SK-N-SH treated with all-trans-retinoic acid at 6 μM for 48 hours (cell line): ENCODE results near the gene HINT2.

Experiments
- ATAC-seq: fragments of 200-7000 bp; cut with Tn5 transposase; 3 replicates; pipeline ENCODE4 v1.9.1; 2020; ENCODE audit warnings: mild to moderate bottlenecking, moderate library complexity
- ARNTL ChIP-seq: fragments of 450-650 bp; formaldehyde crosslinking; IDR thresholded peaks from 2 replicates; pipeline ENCODE4 v1.5.0; 2020; ENCODE audit warnings: low read depth, mild to moderate bottlenecking, moderate library complexity, borderline replicate concordance
- BACH2 ChIP-seq: fragments of 250-450 bp; sonication (Bioruptor Pico); IDR thresholded peaks from 2 replicates; pipeline ENCODE4 v1.9.0; 2021; ENCODE audit warnings: mild to moderate bottlenecking, borderline replicate concordance
- CSDC2 ChIP-seq: fragments of 250-450 bp; sonication (Bioruptor Pico); IDR thresholded peaks from 2 replicates; pipeline ENCODE4 v1.5.0; 2020; ENCODE audit warnings: mild to moderate bottlenecking, moderate library complexity
- ESRRG ChIP-seq: fragments of 250-450 bp; sonication (Bioruptor Pico); IDR thresholded peaks from 2 replicates; pipeline ENCODE4 v1.6.1; 2021; ENCODE audit warnings: mild to moderate bottlenecking
- GLIS3 ChIP-seq: fragments of 250-450 bp; sonication (Bioruptor Pico); IDR thresholded peaks from 2 replicates; pipeline ENCODE4 v1.5.0; 2020; ENCODE audit warnings: mild to moderate bottlenecking, moderate library complexity
- ISL1 ChIP-seq: fragments of 250-450 bp; sonication (Bioruptor Pico); IDR thresholded peaks from 2 replicates; pipeline ENCODE4 v2.1.2; 2022; ENCODE audit warnings: mild to moderate bottlenecking, moderate library complexity
- OSR1 ChIP-seq: fragments of 250-450 bp; sonication (Bioruptor Pico); IDR thresholded peaks from 2 replicates; pipeline ENCODE4 v1.8.0; 2022; ENCODE audit warnings: moderate library complexity, mild to moderate bottlenecking, inconsistent platforms
- PPARA ChIP-seq: fragments of 250-450 bp; sonication (Bioruptor Pico); IDR thresholded peaks from 2 replicates; pipeline ENCODE4 v1.5.0; 2020; ENCODE audit warnings: mild to moderate bottlenecking, borderline replicate concordance
- RARB ChIP-seq: fragments of 250-450 bp; sonication (Bioruptor Pico); IDR thresholded peaks from 2 replicates; pipeline ENCODE4 v1.8.0; 2021; ENCODE audit warnings: mild to moderate bottlenecking, moderate library complexity
- SNAI2 ChIP-seq: fragments of 250-450 bp; sonication (Bioruptor Pico); IDR thresholded peaks from 2 replicates; pipeline ENCODE4 v1.5.0; 2020; ENCODE audit warnings: mild to moderate bottlenecking, moderate library complexity
- TCF4 ChIP-seq: fragments of 250-450 bp; sonication (Bioruptor Pico); IDR thresholded peaks from 2 replicates; pipeline ENCODE4 v1.8.0; 2021; ENCODE audit warnings: mild to moderate bottlenecking, moderate library complexity, borderline replicate concordance
- TOX ChIP-seq: fragments of 250-450 bp; sonication (Bioruptor Pico); IDR thresholded peaks from 2 replicates; pipeline ENCODE4 v1.8.0; 2021; ENCODE audit warnings: mild to moderate bottlenecking, moderate library complexity, borderline replicate concordance
- ZC3H10 ChIP-seq: fragments of 250-450 bp; sonication (Bioruptor Pico); IDR thresholded peaks from 2 replicates; pipeline ENCODE4 v1.5.1; 2021; ENCODE audit warnings: mild to moderate bottlenecking, moderate library complexity
- ZFP3 ChIP-seq: fragments of 250-450 bp; sonication (Bioruptor Pico); IDR thresholded peaks from 2 replicates; pipeline ENCODE4 v1.5.0; 2020; ENCODE audit warnings: mild to moderate bottlenecking, moderate library complexity
- ZFP30 ChIP-seq: fragments of 450-650 bp; formaldehyde crosslinking; IDR thresholded peaks from 2 replicates; pipeline ENCODE4 v1.5.0; 2022; ENCODE audit warnings: mild to moderate bottlenecking, moderate library complexity
- ZNF565 ChIP-seq: fragments of 450-650 bp; formaldehyde crosslinking; conservative IDR thresholded peaks from 2 replicates; pipeline ENCODE4 v1.5.0; 2020; ENCODE audit warnings: low read depth, mild to moderate bottlenecking, moderate library complexity
- ZNF70 ChIP-seq: fragments of 450-650 bp; formaldehyde crosslinking; IDR thresholded peaks from 2 replicates; pipeline ENCODE4 v1.5.0; 2020; ENCODE audit warnings: mild to moderate bottlenecking, moderate library complexity
- ZNF8 ChIP-seq: fragments of 450-650 bp; formaldehyde crosslinking; IDR thresholded peaks from 2 replicates; pipeline ENCODE4 v1.5.0; 2020; ENCODE audit warnings: mild to moderate bottlenecking, moderate library complexity
- TF ChIP-seq, protein P1 (sequence below): fragments of 250-450 bp; sonication (Bioruptor Pico); IDR thresholded peaks from 2 replicates; pipeline ENCODE4 v1.5.1; 2021; ENCODE audit warnings: mild to moderate bottlenecking, moderate library complexity
- TF ChIP-seq, protein P2 (sequence below): fragments of 250-450 bp; sonication (Bioruptor Pico); IDR thresholded peaks from 2 replicates; pipeline ENCODE4 v1.5.1; 2020; ENCODE audit warnings: low read depth, mild to moderate bottlenecking, moderate library complexity
- TF ChIP-seq, protein P3 (sequence below): fragments of 250-450 bp; sonication (Bioruptor Pico); IDR thresholded peaks from 2 replicates; pipeline ENCODE4 v1.5.0; 2020; ENCODE audit warnings: mild to moderate bottlenecking, moderate library complexity
- TF ChIP-seq, protein P4 (sequence below): fragments of 250-450 bp; sonication (Bioruptor Pico); IDR thresholded peaks from 2 replicates; pipeline ENCODE4 v1.8.0; 2020; ENCODE audit warnings: mild to moderate bottlenecking, moderate library complexity, borderline replicate concordance
- TF ChIP-seq, protein P5 (sequence below): fragments of 250-450 bp; sonication (Bioruptor Pico); IDR thresholded peaks from 2 replicates; pipeline ENCODE4 v1.8.0; 2021; ENCODE audit warnings: low read depth, mild to moderate bottlenecking, moderate library complexity, borderline replicate concordance

HINT2 gene

DNA sequence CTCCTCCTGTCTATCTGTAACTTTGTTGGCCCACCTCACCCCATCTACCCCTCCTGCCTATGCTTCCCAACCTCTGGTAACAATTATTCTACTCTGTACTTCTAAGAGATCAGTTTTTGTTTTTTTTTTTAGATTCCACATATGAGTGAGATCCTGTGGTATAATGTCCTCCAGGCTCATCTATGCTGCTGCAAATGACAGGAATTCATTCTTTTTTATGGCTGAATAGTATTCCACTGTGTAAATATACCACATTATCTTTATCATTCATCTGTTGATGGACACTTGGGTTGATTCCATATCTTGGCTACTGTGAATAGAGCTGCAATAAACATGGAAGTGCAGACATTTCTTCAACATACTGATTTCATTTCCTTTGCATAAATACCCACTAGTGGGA is 31.4 kb downstream of the HINT2 start:
- TF ChIP-seq, protein P1, sequence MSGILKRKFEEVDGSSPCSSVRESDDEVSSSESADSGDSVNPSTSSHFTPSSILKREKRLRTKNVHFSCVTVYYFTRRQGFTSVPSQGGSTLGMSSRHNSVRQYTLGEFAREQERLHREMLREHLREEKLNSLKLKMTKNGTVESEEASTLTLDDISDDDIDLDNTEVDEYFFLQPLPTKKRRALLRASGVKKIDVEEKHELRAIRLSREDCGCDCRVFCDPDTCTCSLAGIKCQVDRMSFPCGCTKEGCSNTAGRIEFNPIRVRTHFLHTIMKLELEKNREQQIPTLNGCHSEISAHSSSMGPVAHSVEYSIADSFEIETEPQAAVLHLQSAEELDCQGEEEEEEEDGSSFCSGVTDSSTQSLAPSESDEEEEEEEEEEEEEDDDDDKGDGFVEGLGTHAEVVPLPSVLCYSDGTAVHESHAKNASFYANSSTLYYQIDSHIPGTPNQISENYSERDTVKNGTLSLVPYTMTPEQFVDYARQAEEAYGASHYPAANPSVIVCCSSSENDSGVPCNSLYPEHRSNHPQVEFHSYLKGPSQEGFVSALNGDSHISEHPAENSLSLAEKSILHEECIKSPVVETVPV (CRISPR knock-in tag) = no peak
- TF ChIP-seq CSDC2 (no peak), ESRRG (no peak), BACH2 (CRISPR knock-in tag) (no peak), SNAI2 (CRISPR knock-in tag) (no peak), PPARA (CRISPR knock-in tag) (no peak), ZFP30 (CRISPR knock-in tag) (no peak), ARNTL (no peak), OSR1 (no peak), GLIS3 (CRISPR knock-in tag) (no peak), ZNF70 (CRISPR knock-in tag) (no peak), ISL1 (CRISPR knock-in tag) (no peak), ZFP3 (CRISPR knock-in tag) (no peak)
- TF ChIP-seq, protein P2, sequence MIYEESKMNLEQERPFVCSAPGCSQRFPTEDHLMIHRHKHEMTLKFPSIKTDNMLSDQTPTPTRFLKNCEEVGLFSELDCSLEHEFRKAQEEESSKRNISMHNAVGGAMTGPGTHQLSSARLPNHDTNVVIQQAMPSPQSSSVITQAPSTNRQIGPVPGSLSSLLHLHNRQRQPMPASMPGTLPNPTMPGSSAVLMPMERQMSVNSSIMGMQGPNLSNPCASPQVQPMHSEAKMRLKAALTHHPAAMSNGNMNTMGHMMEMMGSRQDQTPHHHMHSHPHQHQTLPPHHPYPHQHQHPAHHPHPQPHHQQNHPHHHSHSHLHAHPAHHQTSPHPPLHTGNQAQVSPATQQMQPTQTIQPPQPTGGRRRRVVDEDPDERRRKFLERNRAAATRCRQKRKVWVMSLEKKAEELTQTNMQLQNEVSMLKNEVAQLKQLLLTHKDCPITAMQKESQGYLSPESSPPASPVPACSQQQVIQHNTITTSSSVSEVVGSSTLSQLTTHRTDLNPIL (CRISPR knock-in tag) = no peak
- TF ChIP-seq, protein P3, sequence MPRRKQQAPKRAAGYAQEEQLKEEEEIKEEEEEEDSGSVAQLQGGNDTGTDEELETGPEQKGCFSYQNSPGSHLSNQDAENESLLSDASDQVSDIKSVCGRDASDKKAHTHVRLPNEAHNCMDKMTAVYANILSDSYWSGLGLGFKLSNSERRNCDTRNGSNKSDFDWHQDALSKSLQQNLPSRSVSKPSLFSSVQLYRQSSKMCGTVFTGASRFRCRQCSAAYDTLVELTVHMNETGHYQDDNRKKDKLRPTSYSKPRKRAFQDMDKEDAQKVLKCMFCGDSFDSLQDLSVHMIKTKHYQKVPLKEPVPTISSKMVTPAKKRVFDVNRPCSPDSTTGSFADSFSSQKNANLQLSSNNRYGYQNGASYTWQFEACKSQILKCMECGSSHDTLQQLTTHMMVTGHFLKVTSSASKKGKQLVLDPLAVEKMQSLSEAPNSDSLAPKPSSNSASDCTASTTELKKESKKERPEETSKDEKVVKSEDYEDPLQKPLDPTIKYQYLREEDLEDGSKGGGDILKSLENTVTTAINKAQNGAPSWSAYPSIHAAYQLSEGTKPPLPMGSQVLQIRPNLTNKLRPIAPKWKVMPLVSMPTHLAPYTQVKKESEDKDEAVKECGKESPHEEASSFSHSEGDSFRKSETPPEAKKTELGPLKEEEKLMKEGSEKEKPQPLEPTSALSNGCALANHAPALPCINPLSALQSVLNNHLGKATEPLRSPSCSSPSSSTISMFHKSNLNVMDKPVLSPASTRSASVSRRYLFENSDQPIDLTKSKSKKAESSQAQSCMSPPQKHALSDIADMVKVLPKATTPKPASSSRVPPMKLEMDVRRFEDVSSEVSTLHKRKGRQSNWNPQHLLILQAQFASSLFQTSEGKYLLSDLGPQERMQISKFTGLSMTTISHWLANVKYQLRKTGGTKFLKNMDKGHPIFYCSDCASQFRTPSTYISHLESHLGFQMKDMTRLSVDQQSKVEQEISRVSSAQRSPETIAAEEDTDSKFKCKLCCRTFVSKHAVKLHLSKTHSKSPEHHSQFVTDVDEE (CRISPR knock-in tag) = no peak
- no peak for ATAC-seq

DNA sequence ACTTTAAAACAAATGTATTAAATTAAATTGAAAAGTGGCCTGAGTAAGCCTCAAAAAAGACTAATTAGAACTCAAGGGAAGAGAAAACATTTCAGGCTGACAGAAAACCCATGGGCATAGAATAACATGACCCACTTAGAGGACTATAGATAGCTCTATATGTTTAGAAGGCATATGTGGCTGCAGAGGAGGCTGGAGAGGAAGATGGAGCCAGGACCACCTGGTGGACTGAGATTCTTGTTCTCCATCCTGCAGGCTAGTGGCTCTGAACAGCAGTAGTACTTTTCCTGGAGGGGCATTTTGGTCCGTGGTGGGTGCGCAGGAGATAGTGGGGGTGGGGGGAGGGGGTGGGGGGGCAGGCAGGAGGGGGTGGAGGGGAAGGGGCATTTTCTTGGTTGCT is 33.8 kb downstream of the HINT2 start:
- TF ChIP-seq, protein P3 (CRISPR knock-in tag) = no peak
- TF ChIP-seq ESRRG = no peak
- TF ChIP-seq SNAI2 (CRISPR knock-in tag) = no peak
- TF ChIP-seq ZFP30 (CRISPR knock-in tag) = no peak
- TF ChIP-seq BACH2 (CRISPR knock-in tag) = no peak
- TF ChIP-seq ZNF565 (CRISPR knock-in tag) = no peak
- no peak for TF ChIP-seq ZC3H10 (CRISPR knock-in tag)
- no peak for TF ChIP-seq ZNF8 (CRISPR knock-in tag)
- no peak for TF ChIP-seq TOX
- no peak for TF ChIP-seq TCF4
- no peak for TF ChIP-seq RARB
- TF ChIP-seq PPARA (CRISPR knock-in tag) = no peak
- TF ChIP-seq, all 23 proteins: peak for 0
- no peak for ATAC-seq

DNA sequence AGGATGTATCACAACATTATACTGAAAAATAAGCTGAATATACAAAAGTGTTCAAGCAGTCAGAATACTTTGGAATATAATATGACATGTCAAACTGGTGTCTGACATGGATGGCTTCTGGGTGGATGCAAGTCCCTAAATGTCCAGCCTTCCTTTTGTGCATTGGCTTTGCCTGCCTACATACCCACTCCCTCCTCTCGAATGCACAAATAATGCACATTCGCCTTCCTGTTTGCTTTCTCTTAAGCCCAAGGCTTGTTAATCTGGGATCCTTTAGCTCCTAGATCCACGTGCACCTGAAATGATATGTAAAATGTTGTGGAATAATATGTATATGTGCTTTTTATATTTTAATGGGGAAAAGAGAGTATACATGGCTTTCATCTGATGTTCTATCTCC is 36.3 kb downstream of the HINT2 start:
- ATAC-seq = no peak
- no peak for TF ChIP-seq GLIS3 (CRISPR knock-in tag)
- TF ChIP-seq ARNTL = no peak
- no peak for TF ChIP-seq BACH2 (CRISPR knock-in tag)
- TF ChIP-seq, protein P4, sequence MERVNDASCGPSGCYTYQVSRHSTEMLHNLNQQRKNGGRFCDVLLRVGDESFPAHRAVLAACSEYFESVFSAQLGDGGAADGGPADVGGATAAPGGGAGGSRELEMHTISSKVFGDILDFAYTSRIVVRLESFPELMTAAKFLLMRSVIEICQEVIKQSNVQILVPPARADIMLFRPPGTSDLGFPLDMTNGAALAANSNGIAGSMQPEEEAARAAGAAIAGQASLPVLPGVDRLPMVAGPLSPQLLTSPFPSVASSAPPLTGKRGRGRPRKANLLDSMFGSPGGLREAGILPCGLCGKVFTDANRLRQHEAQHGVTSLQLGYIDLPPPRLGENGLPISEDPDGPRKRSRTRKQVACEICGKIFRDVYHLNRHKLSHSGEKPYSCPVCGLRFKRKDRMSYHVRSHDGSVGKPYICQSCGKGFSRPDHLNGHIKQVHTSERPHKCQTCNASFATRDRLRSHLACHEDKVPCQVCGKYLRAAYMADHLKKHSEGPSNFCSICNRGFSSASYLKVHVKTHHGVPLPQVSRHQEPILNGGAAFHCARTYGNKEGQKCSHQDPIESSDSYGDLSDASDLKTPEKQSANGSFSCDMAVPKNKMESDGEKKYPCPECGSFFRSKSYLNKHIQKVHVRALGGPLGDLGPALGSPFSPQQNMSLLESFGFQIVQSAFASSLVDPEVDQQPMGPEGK (CRISPR knock-in tag) = no peak
- no peak for TF ChIP-seq ZFP3 (CRISPR knock-in tag)
- TF ChIP-seq, protein P3 (CRISPR knock-in tag) = no peak
- no peak for TF ChIP-seq ZC3H10 (CRISPR knock-in tag)
- TF ChIP-seq, protein P5, sequence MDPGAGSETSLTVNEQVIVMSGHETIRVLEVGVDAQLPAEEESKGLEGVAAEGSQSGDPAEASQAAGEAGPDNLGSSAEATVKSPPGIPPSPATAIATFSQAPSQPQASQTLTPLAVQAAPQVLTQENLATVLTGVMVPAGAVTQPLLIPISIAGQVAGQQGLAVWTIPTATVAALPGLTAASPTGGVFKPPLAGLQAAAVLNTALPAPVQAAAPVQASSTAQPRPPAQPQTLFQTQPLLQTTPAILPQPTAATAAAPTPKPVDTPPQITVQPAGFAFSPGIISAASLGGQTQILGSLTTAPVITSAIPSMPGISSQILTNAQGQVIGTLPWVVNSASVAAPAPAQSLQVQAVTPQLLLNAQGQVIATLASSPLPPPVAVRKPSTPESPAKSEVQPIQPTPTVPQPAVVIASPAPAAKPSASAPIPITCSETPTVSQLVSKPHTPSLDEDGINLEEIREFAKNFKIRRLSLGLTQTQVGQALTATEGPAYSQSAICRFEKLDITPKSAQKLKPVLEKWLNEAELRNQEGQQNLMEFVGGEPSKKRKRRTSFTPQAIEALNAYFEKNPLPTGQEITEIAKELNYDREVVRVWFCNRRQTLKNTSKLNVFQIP (CRISPR knock-in tag) = no peak
